ENCODE measurements around the gene CT55. TPM values are rescaled to one million over a fixed set of nuclear protein-coding genes. Genes with fewer than 3 reads are reported as not detected.

CT55 gene
- total RNA-seq, 1 donor from 2014 or later = not detected

- no peak for DNase-seq (ENCODE audit: extremely low spot score in 2 of 2)
Measured at GRCh38 chrX:135112096-135112729, 59.0 kb downstream of the CT55 start.

GRCh38 chrX:135109554-135109953, 61.6 kb downstream of the CT55 start:
- H3K27ac ChIP-seq = no peak overlapping the region
- H3K4me3 ChIP-seq = no peak overlapping the region
- no peaks in the 10 kb centered on the region for H3K9me3 ChIP-seq
- no peaks in the 10 kb centered on the region for H3K27me3 ChIP-seq
- H3K36me3 ChIP-seq = no peaks in the 10 kb centered on the region
- TF ChIP-seq CTCF (IDR thresholded peaks at IDR 0.05) = no peak
- no peak for DNase-seq (ENCODE audit: extremely low spot score in 2 of 2)
- intact Hi-C loops (cut with DNase I) = no loop called here
- no peaks in the 10 kb centered on the region for H3K4me1 ChIP-seq

More at GRCh38 chrX:135112096-135112729, 59.0 kb downstream of the CT55 start:
- intact Hi-C loops (cut with DNase I) = no loop called here
- Histone ChIP-seq H3K4me1 (no peaks in the 10 kb centered on the region), H3K9me3 (no peaks in the 10 kb centered on the region), H3K4me3 (no peak overlapping the region), H3K27ac (no peak overlapping the region), H3K27me3 (no peaks in the 10 kb centered on the region), H3K36me3 (no peaks in the 10 kb centered on the region)
- no peak for TF ChIP-seq POLR2A (IDR thresholded peaks at IDR 0.05)
- TF ChIP-seq CTCF (IDR thresholded peaks at IDR 0.05) = peak in 1 of 3 experiments; percentile 22
- no peak for TF ChIP-seq POLR2AphosphoS5 (IDR thresholded peaks at IDR 0.05; ENCODE audit: insufficient read depth in 1 of 2, low read depth in 1 of 2)

Other genes with a start within 250 kb of the CT55 start
- gene SMIM10, start 180.4 kb downstream of the CT55 start, total RNA-seq = 13.8 TPM
- gene RTL8B, start 148.9 kb downstream of the CT55 start, total RNA-seq = 12.0 TPM
- 93.5 TPM for gene RTL8C, start 139.0 kb downstream of the CT55 start, total RNA-seq
- 36.1 TPM for gene RTL8A, start 119.3 kb downstream of the CT55 start, total RNA-seq
- gene SMIM10L2B, start 72.7 kb downstream of the CT55 start, total RNA-seq = 4.2 TPM
- gene ETDB, start 50.9 kb downstream of the CT55 start, total RNA-seq = not detected
- not detected for gene ETDA, start 80.7 kb upstream of the CT55 start, total RNA-seq
- gene ETDC, start 138.1 kb upstream of the CT55 start, total RNA-seq = not detected
- gene ZNF75D, start 172.7 kb upstream of the CT55 start, total RNA-seq = 5.2 TPM
- 9.6 TPM for gene ZNF449, start 173.4 kb upstream of the CT55 start, total RNA-seq

Data from vagina (tissue), 2 donors.